ENCODE data around the gene PKP4. TPM values are rescaled to one million over a fixed set of nuclear protein-coding genes. Genes with fewer than 3 reads are reported as not detected.

Gene PKP4
- total and polyA plus RNA-seq, 2 experiments from 2014 or later = 35.7 to 92.3 TPM

- Mint-ChIP-seq H3K4me1 (peaks cover 6% of the 10 kb centered on the region), H3K4me3 (no peak overlapping the region), H3K36me3 (ENCODE audit: low read depth) (no peaks in the 10 kb centered on the region; the same call in 2 of the 3 replicates), H3K9me3 (no peaks in the 10 kb centered on the region), H3K27ac (no peak overlapping the region), H3K27me3 (ENCODE audit: insufficient read depth, low read depth, poor library complexity) (no peaks in the 10 kb centered on the region)
- Histone ChIP-seq H4K20me1 (replicated peaks; ENCODE audit: insufficient read depth) (no peaks in the 10 kb centered on the region; the same call in 1 of the 2 replicates), H3K27ac (ENCODE audit: low read depth) (no peak overlapping the region), H3K9me2 (ENCODE audit: insufficient read depth) (no peaks in the 10 kb centered on the region), H2AFZ (no peak overlapping the region), H3K79me2 (replicated peaks; ENCODE audit: insufficient read depth) (no peaks in the 10 kb centered on the region), H3K4me2 (no peak overlapping the region), H3K27me3 (ENCODE audit: insufficient read depth) (no peaks in the 10 kb centered on the region), H3K4me1 (ENCODE audit: insufficient read depth) (peaks cover 11% of the 10 kb centered on the region; the same call in 1 of the 2 replicates), H3K36me3 (ENCODE audit: insufficient read depth) (no peaks in the 10 kb centered on the region; the same call in 1 of the 2 replicates), H3F3A (replicated peaks; ENCODE audit: low read depth) (no peaks in the 10 kb centered on the region), H3K4me3 (no peak overlapping the region)
- DNase-seq (ENCODE audit: low spot score) (no peak), ATAC-seq (no peak)
- no peak for TF ChIP-seq CREB1 (CRISPR knock-in tag; IDR thresholded peaks at IDR 0.05; ENCODE audit: low read depth)
- TF ChIP-seq ZNF331 (CRISPR knock-in tag; IDR thresholded peaks at IDR 0.05; ENCODE audit: low read depth) = no peak
- TF ChIP-seq, protein P1, sequence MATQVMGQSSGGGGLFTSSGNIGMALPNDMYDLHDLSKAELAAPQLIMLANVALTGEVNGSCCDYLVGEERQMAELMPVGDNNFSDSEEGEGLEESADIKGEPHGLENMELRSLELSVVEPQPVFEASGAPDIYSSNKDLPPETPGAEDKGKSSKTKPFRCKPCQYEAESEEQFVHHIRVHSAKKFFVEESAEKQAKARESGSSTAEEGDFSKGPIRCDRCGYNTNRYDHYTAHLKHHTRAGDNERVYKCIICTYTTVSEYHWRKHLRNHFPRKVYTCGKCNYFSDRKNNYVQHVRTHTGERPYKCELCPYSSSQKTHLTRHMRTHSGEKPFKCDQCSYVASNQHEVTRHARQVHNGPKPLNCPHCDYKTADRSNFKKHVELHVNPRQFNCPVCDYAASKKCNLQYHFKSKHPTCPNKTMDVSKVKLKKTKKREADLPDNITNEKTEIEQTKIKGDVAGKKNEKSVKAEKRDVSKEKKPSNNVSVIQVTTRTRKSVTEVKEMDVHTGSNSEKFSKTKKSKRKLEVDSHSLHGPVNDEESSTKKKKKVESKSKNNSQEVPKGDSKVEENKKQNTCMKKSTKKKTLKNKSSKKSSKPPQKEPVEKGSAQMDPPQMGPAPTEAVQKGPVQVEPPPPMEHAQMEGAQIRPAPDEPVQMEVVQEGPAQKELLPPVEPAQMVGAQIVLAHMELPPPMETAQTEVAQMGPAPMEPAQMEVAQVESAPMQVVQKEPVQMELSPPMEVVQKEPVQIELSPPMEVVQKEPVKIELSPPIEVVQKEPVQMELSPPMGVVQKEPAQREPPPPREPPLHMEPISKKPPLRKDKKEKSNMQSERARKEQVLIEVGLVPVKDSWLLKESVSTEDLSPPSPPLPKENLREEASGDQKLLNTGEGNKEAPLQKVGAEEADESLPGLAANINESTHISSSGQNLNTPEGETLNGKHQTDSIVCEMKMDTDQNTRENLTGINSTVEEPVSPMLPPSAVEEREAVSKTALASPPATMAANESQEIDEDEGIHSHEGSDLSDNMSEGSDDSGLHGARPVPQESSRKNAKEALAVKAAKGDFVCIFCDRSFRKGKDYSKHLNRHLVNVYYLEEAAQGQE (IDR thresholded peaks at IDR 0.05; ENCODE audit: unreplicated experiment) = no peak
- no peak for TF ChIP-seq POLR2AphosphoS5 (IDR thresholded peaks at IDR 0.05; ENCODE audit: low read depth)
- no peak for TF ChIP-seq ZNF462 (CRISPR knock-in tag; IDR thresholded peaks at IDR 0.05)
- TF ChIP-seq EZH2 (IDR thresholded peaks at IDR 0.05; ENCODE audit: low read depth, unreplicated experiment) = no peak
These were observed 142.2 kb downstream of the PKP4 start for GRCh38 chr2:158598862-158599517.
